WTC11 (cell line): ENCODE measurements around the gene DCP1A. TPM values are rescaled to one million over a fixed set of nuclear protein-coding genes. Genes with fewer than 3 reads are reported as not detected.

Source experiments
- ATAC-seq: fragments of 200-7000 bp; cut with Tn5 transposase; 2 replicates; pipeline ENCODE4 v1.10.0; 2021; ENCODE audit warnings: mild to moderate bottlenecking, moderate library complexity
- CTCF ChIA-PET: fragments of 300-600 bp; sonication (Branson Sonifier 250); formaldehyde crosslinking; loops from one replicate; lab custom pipeline; 2021; ENCODE audit warnings: antibody characterized with exemption; lab: Charles Lee
- POLR2A ChIA-PET: fragments of 350-600 bp; sonication (Branson Sonifier 250); formaldehyde crosslinking; loops from one replicate; lab custom pipeline; 2021; ENCODE audit warnings: antibody characterized with exemption; lab: Charles Lee
- DNase-seq: peaks from one replicate; pipeline ENCODE4 v3.0.0; 2021; ENCODE audit warnings: low spot score
- H3K27ac Mint-ChIP-seq: 2 replicates; pipeline ENCODE4 v1.8.0; 2021; ENCODE audit warnings: mixed read lengths
- H3K27me3 Mint-ChIP-seq: 2 replicates; pipeline ENCODE4 v1.8.0; 2021; ENCODE audit warnings: low read depth, mild to moderate bottlenecking, moderate library complexity, mixed read lengths
- H3K36me3 Mint-ChIP-seq: 2 replicates; pipeline ENCODE4 v1.8.0; 2021; ENCODE audit warnings: mixed read lengths
- H3K4me1 Mint-ChIP-seq: 2 replicates; pipeline ENCODE4 v1.8.0; 2022; ENCODE audit warnings: mixed read lengths
- H3K4me3 Mint-ChIP-seq: 2 replicates; pipeline ENCODE4 v1.8.0; 2021; ENCODE audit warnings: mild to moderate bottlenecking, moderate library complexity, mixed read lengths
- H3K9me3 Mint-ChIP-seq: 2 replicates; pipeline ENCODE4 v1.8.0; 2021; ENCODE audit warnings: mixed read lengths
- ATF1 ChIP-seq: sonication (generic); formaldehyde crosslinking; IDR thresholded peaks from 2 replicates; pipeline ENCODE4 v1.8.1; 2023; ENCODE audit warnings: mild to moderate bottlenecking, moderate library complexity, missing genetic modification reagents
- CREB1 ChIP-seq: sonication (generic); formaldehyde crosslinking; IDR thresholded peaks from 2 replicates; pipeline ENCODE4 v1.8.0; 2023; ENCODE audit warnings: mild to moderate bottlenecking, missing genetic modification reagents
- ELF4 ChIP-seq: sonication (generic); formaldehyde crosslinking; IDR thresholded peaks from 2 replicates; pipeline ENCODE4 v1.8.1; 2022; ENCODE audit warnings: low read depth, mild to moderate bottlenecking, moderate library complexity, missing genetic modification reagents
- ESRRA ChIP-seq: sonication (generic); formaldehyde crosslinking; IDR thresholded peaks from 2 replicates; pipeline ENCODE4 v1.8.1; 2022; ENCODE audit warnings: mild to moderate bottlenecking, missing genetic modification reagents, borderline replicate concordance
- ETV6 ChIP-seq: sonication (generic); formaldehyde crosslinking; IDR thresholded peaks from 2 replicates; pipeline ENCODE4 v1.8.1; 2022; ENCODE audit warnings: mild to moderate bottlenecking, missing genetic modification reagents
- FOXK1 ChIP-seq: sonication (generic); formaldehyde crosslinking; IDR thresholded peaks from 2 replicates; pipeline ENCODE4 v1.8.0; 2022; ENCODE audit warnings: mild to moderate bottlenecking, moderate library complexity, missing genetic modification reagents
- IRF1 ChIP-seq: sonication (generic); formaldehyde crosslinking; IDR thresholded peaks from 2 replicates; pipeline ENCODE4 v1.8.0; 2023; ENCODE audit warnings: missing genetic modification reagents
- IRF2 ChIP-seq: sonication (generic); formaldehyde crosslinking; IDR thresholded peaks from 2 replicates; pipeline ENCODE4 v1.8.0; 2022; ENCODE audit warnings: low read depth, missing genetic modification reagents, borderline replicate concordance
- MAX ChIP-seq: sonication (generic); formaldehyde crosslinking; IDR thresholded peaks from 2 replicates; pipeline ENCODE4 v1.8.0; 2022; ENCODE audit warnings: mild to moderate bottlenecking, missing genetic modification reagents
- MXD4 ChIP-seq: fragments of 250-450 bp; sonication (Bioruptor Pico); IDR thresholded peaks from 2 replicates; pipeline ENCODE4 v1.8.0; 2021; ENCODE audit warnings: mild to moderate bottlenecking, moderate library complexity, borderline replicate concordance
- NR1H2 ChIP-seq: sonication (generic); formaldehyde crosslinking; IDR thresholded peaks from 2 replicates; pipeline ENCODE4 v1.9.0; 2021; ENCODE audit warnings: mild to moderate bottlenecking, moderate library complexity, missing genetic modification reagents
- NR2C2 ChIP-seq: sonication (generic); formaldehyde crosslinking; IDR thresholded peaks from 2 replicates; pipeline ENCODE4 v1.8.0; 2022; ENCODE audit warnings: mild to moderate bottlenecking, missing genetic modification reagents
- RORB ChIP-seq: fragments of 250-450 bp; sonication (Bioruptor Pico); IDR thresholded peaks from 2 replicates; pipeline ENCODE4 v1.9.0; 2021; ENCODE audit warnings: mild to moderate bottlenecking
- SP1 ChIP-seq: sonication (generic); formaldehyde crosslinking; conservative IDR thresholded peaks from 2 replicates; pipeline ENCODE4 v1.8.1; 2022; ENCODE audit warnings: missing genetic modification reagents
- USF1 ChIP-seq: sonication (generic); formaldehyde crosslinking; IDR thresholded peaks from 2 replicates; pipeline ENCODE4 v1.8.0; 2022; ENCODE audit warnings: mild to moderate bottlenecking, missing genetic modification reagents
- ZBTB43 ChIP-seq: sonication (generic); formaldehyde crosslinking; IDR thresholded peaks from 2 replicates; pipeline ENCODE4 v1.8.1; 2023; ENCODE audit warnings: mild to moderate bottlenecking, missing genetic modification reagents
- ZMAT4 ChIP-seq: fragments of 250-450 bp; sonication (Bioruptor Pico); IDR thresholded peaks from 2 replicates; pipeline ENCODE4 v1.9.0; 2021; ENCODE audit warnings: mild to moderate bottlenecking
- ZNF138 ChIP-seq: sonication (generic); formaldehyde crosslinking; conservative IDR thresholded peaks from 2 replicates; pipeline ENCODE4 v1.8.1; 2022; ENCODE audit warnings: mild to moderate bottlenecking, moderate library complexity, missing genetic modification reagents
- ZNF423 ChIP-seq: fragments of 250-450 bp; sonication (Bioruptor Pico); IDR thresholded peaks from 2 replicates; pipeline ENCODE4 v2.1.2; 2022; ENCODE audit warnings: mild to moderate bottlenecking, moderate library complexity
- ZSCAN18 ChIP-seq: fragments of 250-450 bp; sonication (Bioruptor Pico); IDR thresholded peaks from 2 replicates; pipeline ENCODE4 v2.1.2; 2022; ENCODE audit warnings: mild to moderate bottlenecking, moderate library complexity
- total RNA-seq: library from RNA; stranded (reverse); gene quantifications from 3 replicates; pipeline ENCODE4 v1.2.3, GENCODE V29; 2021
- TF ChIP-seq, protein P1 (sequence below): fragments of 250-450 bp; sonication (Bioruptor Pico); IDR thresholded peaks from 2 replicates; pipeline ENCODE4 v1.9.0; 2021; ENCODE audit warnings: mild to moderate bottlenecking
- TF ChIP-seq, protein P2 (sequence below): sonication (generic); formaldehyde crosslinking; IDR thresholded peaks from 2 replicates; pipeline ENCODE4 v1.8.1; 2022; ENCODE audit warnings: low read depth, missing genetic modification reagents, borderline replicate concordance
- TF ChIP-seq, protein P3 (sequence below): sonication (generic); formaldehyde crosslinking; IDR thresholded peaks from 2 replicates; pipeline ENCODE4 v1.8.1; 2023; ENCODE audit warnings: mild to moderate bottlenecking, missing genetic modification reagents, moderate library complexity

Gene DCP1A
- total RNA-seq, 1 experiment from 2014 or later, result 19.1 TPM

GRCh38 chr3:53347261-53348064 lies at the start of gene DCP1A (continued):
- TF ChIP-seq NR1H2 (no peak), ATF1 (CRISPR knock-in tag) (0 out of 2 replicates have a peak, but pooled peaks have one; percentile 68), ESRRA (CRISPR knock-in tag) (peak; percentile 90; the same call in 1 of the 2 replicates), ZSCAN18 (no peak)
- TF ChIP-seq, protein P1, sequence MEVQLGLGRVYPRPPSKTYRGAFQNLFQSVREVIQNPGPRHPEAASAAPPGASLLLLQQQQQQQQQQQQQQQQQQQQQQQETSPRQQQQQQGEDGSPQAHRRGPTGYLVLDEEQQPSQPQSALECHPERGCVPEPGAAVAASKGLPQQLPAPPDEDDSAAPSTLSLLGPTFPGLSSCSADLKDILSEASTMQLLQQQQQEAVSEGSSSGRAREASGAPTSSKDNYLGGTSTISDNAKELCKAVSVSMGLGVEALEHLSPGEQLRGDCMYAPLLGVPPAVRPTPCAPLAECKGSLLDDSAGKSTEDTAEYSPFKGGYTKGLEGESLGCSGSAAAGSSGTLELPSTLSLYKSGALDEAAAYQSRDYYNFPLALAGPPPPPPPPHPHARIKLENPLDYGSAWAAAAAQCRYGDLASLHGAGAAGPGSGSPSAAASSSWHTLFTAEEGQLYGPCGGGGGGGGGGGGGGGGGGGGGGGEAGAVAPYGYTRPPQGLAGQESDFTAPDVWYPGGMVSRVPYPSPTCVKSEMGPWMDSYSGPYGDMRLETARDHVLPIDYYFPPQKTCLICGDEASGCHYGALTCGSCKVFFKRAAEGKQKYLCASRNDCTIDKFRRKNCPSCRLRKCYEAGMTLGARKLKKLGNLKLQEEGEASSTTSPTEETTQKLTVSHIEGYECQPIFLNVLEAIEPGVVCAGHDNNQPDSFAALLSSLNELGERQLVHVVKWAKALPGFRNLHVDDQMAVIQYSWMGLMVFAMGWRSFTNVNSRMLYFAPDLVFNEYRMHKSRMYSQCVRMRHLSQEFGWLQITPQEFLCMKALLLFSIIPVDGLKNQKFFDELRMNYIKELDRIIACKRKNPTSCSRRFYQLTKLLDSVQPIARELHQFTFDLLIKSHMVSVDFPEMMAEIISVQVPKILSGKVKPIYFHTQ (CRISPR knock-in tag), result no peak

GRCh38 chr3:53384465-53385423 lies 37.4 kb upstream of the DCP1A start:
- Mint-ChIP-seq H3K9me3 (peaks cover 13% of the 10 kb centered on the region), H3K27ac (no peak overlapping the region), H3K4me3 (no peak overlapping the region), H3K4me1 (no peaks in the 10 kb centered on the region), H3K36me3 (no peaks in the 10 kb centered on the region), H3K27me3 (no peaks in the 10 kb centered on the region)
- ChIA-PET POLR2A (no interaction called here), CTCF (interaction anchor here (1.7 kb wide), 1 partner anchor 10 kb away, joined by 6 read pairs; no protein-coding TSS in a partner anchor)
- ATAC-seq (no peak), DNase-seq (no peak)
- TF ChIP-seq SP1, result no peak
- no peak for TF ChIP-seq ETV6 (CRISPR knock-in tag)
- TF ChIP-seq MXD4 (CRISPR knock-in tag), result no peak
- TF ChIP-seq ELF4 (CRISPR knock-in tag), result no peak
- no peak for TF ChIP-seq ZMAT4 (CRISPR knock-in tag)
- TF ChIP-seq FOXK1 (CRISPR knock-in tag), result no peak
- no peak for TF ChIP-seq CREB1
- no peak for TF ChIP-seq MAX
- TF ChIP-seq ZBTB43 (CRISPR knock-in tag), result no peak
- TF ChIP-seq IRF2, result no peak
- no peak for TF ChIP-seq USF1
- TF ChIP-seq ZNF423 (CRISPR knock-in tag), result no peak
- TF ChIP-seq, protein P2, sequence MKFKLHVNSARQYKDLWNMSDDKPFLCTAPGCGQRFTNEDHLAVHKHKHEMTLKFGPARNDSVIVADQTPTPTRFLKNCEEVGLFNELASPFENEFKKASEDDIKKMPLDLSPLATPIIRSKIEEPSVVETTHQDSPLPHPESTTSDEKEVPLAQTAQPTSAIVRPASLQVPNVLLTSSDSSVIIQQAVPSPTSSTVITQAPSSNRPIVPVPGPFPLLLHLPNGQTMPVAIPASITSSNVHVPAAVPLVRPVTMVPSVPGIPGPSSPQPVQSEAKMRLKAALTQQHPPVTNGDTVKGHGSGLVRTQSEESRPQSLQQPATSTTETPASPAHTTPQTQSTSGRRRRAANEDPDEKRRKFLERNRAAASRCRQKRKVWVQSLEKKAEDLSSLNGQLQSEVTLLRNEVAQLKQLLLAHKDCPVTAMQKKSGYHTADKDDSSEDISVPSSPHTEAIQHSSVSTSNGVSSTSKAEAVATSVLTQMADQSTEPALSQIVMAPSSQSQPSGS (CRISPR knock-in tag), result no peak
- TF ChIP-seq RORB, result no peak
- TF ChIP-seq, protein P3, sequence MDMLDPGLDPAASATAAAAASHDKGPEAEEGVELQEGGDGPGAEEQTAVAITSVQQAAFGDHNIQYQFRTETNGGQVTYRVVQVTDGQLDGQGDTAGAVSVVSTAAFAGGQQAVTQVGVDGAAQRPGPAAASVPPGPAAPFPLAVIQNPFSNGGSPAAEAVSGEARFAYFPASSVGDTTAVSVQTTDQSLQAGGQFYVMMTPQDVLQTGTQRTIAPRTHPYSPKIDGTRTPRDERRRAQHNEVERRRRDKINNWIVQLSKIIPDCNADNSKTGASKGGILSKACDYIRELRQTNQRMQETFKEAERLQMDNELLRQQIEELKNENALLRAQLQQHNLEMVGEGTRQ (CRISPR knock-in tag), result no peak
- no peak for TF ChIP-seq IRF1
- TF ChIP-seq NR2C2 (CRISPR knock-in tag), result no peak
- no peak for TF ChIP-seq ZNF138
